NCI-H1694 (cell line): ENCODE results near the gene YY1AP1.
"Not testable (repeated sequence)": the region's sequence is repeated elsewhere in the genome, so short reads cannot be mapped to it uniquely, and the experiment has no call there.

Source experiments
- DNase-seq: peaks from one replicate; lab custom pipeline; 2025; lab: John Stamatoyannopoulos, UW

Gene YY1AP1

DNA sequence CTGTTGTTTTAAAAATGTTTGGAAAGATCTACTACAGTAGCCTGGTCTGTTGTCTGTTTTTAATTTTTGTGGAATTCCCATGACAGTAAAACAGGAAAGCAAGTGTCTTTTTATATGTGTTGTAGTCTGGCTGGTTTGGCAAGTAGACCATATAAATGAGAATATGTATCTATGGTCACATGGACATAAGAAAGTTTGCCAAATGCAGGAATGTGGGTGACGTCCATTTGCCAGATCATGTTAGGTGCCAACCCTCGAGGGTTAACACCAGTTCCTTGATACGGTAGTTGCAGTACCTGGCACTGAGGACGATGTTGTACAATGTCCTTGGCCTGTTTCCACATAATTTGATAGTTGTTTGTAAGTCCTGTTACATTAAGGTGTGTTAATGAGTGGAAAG lies 6.5 kb upstream of the YY1AP1 start:
- no peak for DNase-seq

DNA sequence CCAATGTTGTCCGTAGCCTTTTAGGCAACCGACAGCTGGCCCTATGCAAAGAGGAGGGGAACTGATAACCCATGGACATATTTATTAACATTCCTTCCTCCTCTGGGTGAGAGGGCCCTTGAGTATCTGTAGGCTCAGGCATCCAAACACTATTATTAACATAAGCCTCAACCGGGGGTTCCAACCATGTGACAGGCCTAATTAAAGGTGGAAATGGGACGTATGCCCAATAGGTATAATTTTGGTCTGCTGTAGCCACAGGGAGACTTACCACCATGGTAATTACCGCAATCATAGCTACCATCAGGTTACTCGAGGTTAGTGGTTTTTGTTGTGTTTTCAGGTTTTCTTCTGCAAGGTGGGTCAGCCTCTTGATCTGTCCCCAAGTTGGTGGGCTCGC lies 5.6 kb upstream of the YY1AP1 start:
- no peak for DNase-seq

DNA sequence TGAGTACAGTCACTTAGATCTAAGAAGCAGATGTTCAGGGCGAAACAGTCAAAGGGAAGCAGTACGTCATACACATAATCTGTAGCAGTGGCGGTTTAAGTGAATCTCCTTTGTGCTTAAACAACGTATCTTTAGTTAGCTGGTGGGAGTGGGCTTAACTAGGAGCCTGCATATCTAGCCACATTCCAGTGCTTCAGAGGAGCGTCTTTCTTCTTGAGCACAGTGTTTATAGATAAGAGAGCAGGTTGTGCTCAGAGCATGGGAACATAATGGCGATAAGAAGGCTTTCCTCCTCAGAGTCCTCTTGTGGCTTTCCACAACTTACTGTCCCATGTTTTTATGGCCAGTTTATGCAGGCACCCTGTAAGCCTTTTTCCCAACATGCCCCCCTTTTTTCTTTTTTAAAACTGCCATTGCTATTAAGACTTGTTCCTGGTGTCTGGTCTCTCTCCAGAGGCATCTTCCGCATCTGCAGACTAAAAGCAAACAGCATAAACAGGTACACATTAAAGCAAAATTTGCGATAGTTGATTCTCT lies 3.5 kb upstream of the YY1AP1 start:
- DNase-seq = no peak

DNA sequence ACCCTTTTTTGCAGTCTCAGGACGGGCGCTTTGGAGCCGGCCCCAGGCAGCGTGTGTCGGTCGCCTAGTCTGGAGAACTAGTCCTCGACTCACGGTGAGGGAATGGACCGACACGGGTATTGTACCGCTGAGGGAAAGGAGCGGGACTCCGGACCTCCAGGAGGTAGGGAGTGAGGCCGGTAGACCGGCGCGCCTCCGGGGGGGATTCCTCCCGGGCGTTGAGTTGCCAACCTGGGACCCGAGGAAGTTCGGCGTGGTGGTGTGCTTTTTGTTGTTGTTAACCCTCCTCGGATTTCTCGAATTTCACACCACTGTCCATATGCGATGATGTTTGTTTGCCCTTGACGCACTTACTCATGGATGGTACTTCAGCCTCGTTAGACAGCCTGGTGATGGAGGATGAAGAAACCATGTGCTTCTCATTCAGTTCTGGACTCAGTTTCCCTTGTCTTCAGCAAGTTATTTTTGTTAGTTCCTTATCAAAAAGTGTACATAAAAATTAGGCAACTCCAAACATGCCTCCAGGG lies 570 bp upstream of the YY1AP1 start, which contains the start of gene DAP3:
Gene DAP3 (plus strand): TSS at position 11 of the 527 bp plus-strand sequence. CDS start 20,689 bp downstream, outside the sequence.
- not testable (repeated sequence) for DNase-seq

DNA sequence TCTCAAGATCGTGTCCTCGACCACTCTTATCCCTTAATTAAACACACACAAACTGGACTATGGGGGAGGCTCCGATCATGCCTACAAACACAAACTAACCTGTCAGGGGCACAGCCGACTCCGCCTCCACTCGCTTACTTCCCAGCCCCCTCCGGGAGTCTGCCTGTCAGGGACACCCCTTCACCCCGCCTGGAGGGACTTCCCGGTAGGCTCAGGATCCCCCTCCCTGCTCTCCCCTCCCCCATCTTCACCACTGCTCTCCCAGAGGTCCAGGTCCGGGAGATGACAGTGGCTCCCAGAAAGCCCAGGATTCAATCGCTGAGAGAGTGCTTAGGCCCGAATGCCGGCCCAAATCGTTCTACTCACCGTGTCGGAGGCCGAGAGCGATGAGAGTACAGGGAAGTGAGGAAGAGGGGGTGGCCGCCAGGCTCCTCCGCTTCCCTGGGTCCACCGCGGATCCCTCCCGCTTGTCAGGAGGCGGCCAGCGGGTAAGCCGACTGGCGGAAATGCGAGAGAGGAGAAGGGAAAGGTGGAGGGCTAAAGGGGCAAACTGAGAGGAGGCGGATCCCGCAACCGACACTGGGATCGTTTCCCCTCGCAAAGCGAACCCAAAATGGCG lies 760 bp downstream of the YY1AP1 start:
- DNase-seq = not testable (repeated sequence)

DNA sequence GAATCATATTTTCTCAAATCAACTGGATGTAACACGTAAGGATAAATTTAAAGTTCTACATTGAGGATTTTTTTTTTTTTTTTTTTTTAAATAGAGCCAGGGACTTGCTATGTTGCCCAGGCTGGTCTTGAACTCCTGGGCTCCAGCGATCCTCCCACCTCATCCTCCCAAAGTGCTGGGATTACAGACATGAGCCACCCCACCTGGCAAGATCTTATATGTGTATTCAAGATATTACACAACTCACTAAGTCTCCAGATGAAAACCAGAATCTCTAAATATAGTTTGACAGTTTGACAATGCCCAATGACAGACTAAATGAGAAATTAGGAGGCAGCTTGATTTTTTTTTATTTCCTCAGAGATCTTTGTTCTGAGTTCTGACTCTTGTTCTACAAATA lies 6.8 kb downstream of the YY1AP1 start:
- DNase-seq = no peak

DNA sequence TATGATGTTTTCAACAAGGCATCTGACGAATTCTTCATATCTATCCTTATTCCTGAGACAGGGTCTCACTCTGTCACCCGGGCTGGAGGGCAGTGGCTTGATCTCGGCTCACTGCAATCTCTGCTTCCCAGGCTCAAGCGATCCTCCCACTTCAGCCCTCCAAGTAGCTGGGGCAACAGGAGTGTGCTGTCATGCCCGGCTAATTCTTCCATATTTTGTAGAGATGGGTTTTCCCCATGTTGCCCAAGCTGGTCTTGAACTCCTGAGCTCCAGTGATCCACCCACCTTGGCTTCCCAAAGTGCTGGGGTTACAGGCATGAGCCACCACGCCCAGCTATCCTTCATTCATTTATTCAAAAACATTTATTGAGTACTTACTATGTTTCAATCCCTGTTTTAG lies 8.0 kb downstream of the YY1AP1 start:
- no peak for DNase-seq

DNA sequence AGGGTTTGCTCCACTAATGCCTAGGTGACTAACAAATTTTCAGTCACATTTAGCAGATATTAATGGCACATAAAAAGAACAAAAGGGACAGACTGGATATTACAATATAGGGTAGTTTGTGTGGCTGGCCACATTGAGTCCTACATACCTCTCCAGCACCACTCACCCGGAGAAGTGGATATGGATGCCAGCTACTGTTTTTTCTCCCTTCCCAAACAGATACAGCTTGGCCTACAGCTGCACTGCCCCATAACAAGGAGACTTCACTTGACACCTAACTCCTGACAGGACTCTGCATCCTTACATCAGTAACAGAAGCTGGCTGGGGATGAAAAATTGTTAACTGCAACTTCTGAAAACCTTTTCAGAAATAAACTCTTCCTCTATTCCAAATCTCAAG lies 9.6 kb downstream of the YY1AP1 start:
- DNase-seq = not testable (repeated sequence)

DNA sequence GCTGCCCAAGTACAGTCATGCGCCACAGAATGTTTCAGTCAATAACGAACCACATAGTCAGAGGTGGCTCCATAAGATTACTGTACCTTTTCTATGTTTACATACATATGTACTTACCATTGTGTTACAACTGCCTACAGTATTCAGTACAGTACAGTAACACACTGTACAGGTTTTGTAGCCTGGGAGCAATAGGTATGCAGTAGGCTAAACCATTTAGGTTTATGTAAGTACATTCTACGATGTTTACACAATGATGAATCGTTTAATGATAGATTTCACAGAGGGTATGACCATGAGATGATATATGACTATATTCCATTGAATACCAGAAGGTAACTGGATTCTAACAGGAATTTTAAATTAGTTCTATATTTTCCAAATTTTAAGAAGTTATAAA lies 10.5 kb downstream of the YY1AP1 start:
- no peak for DNase-seq

DNA sequence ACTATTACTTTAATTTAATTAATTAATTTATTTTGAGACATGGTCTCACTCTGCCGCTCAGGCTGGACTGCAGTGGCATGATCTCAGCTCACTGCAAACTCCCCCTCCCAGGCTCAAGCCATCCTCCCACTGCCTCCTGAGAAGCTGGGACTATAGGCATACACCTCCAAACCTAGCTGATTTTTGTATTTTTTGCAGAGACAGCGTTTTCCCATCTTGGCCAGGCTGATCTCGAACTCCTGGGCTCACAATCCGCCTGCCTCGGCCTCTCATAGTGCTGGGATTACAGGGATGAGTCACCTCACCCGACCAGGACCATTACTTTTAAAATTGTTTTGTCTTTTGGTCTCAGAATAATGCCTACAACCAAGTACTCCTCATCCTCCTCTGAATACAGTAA lies 15.6 kb downstream of the YY1AP1 start:
- no peak for DNase-seq

DNA sequence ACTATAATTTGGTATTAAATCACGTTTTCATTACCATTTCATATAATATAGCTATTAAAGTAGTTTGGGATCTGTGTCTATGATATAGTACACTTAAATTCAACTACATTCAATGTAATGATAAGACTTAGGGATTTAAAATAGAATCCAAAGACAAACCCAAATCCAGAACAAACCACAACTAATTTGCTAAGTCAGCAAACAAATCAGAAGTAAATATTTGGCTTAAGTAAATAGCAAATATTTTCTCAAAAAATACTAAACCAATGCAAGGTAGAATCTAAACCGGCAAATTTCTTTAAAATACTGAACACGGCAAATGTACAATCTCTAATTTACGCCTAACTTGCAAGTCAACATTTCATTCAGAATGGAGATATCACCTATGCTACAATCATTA lies 16.8 kb downstream of the YY1AP1 start:
- no peak for DNase-seq

DNA sequence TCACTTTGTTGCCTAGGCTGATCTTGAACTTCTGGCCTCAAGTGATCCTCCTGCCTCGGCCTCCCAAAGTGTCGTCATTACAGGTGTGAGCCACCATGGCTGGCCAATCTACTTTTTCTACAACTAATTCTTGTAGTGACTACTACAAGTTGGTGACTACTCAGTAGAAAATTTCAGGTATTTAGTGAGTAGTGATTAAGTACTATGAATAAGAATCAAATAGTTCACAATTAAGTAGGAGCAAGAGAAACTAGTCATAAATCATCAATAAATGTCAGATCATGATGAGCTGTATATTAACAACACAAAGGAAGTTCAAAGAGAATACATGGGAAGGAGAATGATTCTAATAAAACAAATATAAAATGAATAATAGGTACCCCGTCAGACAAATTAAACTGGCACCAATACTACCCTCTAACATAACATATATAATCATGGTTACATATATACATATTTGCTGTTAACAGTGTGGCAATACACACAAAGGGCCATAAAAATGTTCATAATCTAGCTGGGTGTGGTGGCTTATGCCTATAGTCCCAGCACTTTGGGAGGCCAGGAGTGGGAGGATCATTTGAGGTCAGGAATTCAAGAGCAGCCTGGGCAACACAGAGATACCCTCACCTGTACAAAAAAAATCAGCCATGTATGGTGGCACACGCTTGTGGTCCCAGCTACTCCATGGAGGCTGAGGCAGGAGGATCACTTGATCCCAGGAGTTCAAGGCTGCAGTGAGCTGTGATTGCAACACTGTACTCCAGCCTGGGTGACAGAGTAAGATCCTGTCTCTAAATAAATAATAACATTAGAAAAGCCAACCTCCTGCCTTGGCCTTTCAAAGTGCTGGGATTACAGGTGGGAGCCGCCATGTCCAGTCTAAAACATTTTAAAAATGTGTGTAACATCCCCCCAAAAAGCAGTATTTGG lies 19.1 kb downstream of the YY1AP1 start:
- no peak for DNase-seq

DNA sequence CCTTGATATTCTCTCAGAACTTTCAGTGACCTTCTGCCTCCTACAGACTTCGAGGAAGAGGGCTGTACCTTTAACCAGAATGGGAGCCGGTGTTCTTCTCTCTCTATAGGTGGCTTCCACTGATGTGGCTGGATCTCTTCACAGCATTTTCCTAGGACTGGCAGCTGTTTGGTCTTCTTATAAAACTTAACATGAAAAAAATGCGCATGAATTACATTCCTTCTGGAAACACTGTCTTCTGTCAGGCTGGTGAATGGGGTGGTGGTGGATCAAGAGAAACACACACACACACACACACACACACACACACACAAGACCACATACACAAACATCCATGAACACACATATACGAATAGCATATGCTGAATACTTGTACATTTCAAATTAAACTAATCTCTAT lies 27.3 kb downstream of the YY1AP1 start:
- not testable (repeated sequence) for DNase-seq

DNA sequence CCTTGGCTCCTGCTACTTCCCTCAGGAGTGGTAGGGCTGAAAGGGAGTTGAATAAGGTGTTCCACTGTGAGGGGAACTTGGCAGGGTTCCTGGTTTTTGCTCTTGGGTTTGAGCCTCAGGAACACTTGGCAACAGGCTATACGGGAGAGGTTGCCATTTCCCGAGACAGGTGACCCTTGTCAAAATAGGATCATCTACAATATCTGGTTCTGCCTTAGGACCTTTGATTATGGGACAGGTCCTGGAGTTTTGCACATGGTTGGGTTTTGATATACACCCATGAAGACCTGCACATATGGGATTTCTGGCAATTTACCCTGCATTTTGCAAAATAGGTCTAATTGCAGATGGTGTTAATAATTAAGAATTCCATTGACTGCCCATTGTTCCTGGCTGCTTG lies 31.1 kb downstream of the YY1AP1 start:
- no peak for DNase-seq

DNA sequence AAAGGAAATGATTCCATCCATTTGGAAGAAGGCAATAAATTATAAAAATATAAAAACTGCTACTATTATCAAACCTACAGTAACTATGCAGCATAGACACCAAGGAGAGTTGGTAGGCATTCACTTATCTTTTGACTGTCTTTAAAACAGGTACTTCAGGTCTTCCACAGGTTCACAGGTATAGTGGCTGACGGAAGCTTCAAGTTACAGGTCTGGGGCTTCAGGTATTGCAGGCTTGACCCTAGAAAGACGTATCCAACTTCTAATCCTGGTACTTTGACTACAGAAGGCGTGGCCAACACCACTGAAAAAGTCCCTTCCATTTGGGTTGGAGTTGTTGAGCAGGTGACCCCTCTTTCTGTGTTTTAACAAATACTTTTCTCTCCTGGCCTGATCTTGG lies 35.6 kb downstream of the YY1AP1 start:
- no peak for DNase-seq

DNA sequence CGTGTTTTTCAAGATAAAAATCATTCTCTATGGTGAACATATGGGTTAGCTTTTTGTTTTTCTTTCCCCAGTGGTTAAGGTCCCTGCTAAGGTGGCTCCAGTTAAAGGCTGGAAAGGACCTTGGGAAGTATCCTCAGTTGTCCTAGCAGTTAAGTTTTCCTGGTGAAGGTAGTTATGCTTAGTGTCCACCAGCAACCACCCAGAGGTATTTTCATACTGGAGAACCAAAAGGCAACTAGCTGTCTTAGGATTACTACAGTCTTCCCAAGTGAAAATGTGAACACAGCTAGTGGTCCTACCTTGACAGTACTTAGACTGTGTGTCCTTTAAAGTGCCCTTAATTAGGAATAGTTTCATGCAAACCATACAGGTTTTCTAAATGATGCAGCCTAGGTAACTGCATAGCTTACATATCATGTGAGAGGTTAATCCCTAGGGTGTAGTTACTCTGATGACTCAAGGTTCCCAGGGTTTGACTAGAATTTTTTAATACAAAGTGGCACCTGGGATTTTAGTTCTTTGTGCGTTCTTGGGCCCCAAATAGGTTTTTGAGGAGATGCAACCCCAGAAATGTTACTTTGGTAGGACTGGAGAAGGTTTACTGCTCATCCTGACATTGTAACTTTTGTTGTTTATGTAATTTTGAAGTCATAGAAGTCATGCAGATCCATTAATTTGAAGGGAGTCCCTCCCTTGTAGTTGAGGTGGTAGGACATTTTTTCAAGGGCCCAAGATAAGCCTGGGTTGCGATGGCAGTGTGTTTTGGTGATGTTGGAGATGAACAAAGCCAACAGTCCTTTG lies 36.5 kb downstream of the YY1AP1 start:
- no peak for DNase-seq

DNA sequence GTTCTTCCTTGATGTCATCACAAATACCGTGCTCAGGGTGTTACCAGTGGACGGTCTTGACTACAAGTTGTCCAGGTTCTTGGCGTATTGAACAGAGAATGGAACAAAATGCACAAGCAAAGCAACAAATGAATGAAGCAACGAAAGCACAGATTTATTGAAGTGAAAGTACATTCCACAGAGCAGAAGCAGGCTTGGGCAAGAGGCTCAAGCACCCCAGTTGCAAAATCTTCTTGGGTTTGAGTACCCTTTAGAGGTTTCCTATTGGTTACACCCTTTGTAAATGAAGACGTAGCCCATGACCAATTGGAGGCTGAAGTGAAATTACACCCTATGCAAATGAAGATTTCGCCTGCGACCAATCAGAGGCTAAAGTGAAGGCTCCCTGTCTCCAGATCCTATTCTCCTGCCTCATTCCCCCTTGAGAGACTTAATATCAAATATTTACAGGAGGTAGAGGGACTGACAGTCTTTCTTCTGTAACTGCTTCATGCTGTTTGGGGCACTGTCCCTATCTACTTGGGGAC lies 38.3 kb downstream of the YY1AP1 start:
- DNase-seq = no peak

DNA sequence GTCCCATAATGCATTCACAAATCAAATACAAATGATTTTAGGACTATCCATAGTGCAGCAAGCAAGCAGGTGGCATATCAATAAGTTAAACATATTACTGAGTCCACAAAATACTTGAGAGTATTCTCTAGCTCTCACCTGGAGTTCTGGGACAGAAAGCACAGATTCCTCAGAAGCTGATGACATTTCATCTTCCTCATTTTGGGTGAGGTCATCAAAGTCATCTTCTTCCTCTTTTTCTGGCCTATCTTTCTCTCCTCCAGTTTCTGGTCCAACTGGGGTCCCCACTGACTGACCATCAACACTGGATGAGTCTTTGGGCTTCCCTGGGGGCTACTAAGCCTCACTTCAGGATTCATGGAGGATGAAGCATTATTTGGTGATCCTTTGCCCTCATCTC lies 38.9 kb downstream of the YY1AP1 start:
- no peak for DNase-seq

DNA sequence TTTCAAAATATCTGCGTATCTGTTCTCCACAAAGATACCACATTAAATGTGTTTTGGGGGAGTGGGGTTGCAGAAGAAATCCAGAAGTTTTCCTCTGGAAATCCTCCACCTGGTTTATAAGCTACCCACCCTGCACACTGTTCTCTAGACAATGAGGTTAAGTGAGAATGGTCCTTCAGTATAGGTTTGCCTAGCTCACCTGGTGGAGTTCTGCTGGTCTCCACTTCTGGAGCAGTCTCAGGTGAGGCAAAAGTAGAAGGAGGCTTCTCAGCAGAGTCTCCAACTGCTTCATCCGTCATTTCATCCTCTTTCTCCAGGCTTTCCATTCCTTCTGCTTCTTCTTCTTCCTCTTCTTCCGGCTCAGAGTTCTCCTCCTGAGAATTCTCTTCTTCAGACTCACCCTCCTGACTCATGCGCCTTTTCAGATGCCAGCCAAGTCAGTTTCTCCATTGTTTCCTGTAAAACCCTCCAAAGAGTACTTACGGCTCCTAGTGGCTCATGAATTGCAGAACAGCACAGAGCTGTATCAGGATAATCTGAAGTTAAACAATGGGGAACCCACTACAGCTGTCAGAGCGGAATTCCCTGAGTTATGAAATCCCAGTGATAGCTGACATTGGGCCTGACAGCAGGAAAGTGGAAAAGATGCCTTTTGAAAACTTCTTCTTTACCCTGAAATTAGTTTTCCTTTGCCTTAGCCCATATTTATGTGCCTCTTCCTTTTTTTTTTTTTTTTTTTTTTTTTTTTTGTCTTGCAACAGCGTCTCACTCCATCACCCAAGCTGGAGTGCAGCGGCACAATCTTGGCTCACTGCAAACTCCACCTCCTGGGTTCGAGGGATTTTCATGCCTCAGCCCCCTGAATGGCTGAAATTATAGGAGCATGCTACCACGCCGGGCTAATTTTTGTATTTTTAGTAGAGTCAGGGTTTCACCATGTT lies 40.1 kb downstream of the YY1AP1 start:
- no peak for DNase-seq

DNA sequence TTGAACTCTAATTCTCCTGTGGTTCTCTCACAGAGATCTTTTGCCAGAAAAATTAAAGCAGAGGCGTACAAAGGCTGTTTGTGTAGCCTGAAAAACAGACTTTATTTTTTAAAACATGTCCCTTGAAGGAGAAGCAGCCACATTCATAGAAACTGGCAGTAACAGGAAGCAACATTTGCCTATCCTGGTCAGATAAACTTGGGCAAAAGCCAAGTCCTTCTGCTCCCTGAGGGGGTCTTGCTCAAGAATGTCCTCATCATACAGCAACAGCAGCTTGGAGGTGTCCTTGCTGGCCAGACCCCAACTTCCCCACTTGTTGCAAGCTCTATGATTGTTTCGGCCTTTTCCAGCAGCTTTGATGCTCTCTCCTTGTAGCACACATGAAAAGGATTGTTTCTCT lies 42.3 kb downstream of the YY1AP1 start:
- DNase-seq = no peak

DNA sequence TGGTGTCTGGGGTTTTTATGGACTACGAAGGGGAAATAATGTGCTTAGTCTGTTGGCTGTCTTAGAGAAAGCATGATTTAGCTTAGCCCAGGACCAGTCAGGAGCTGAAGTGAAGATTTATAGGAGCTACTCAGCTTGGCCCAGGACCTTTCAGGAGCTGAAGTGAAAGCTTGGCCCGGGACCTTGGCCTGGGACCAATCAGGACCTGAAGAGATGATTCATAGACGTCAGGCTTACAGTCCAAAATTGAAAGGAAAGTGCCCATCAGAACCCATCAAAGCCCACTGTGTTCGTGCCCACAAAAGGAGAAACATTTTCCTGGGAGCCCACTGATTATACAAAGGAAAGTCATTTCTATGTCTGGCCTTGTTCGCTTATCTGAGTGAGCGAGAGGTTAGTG lies 42.9 kb downstream of the YY1AP1 start:
- DNase-seq = no peak
